ENCODE results near the gene KY. TPM values are rescaled to one million over a fixed set of nuclear protein-coding genes. Genes with fewer than 3 reads are reported as not detected.

KY gene
- total and polyA plus RNA-seq, 2 of the 8 experiments (the other 6 are each of a cell fraction or from before 2014, with no cell fraction given): not detected

GRCh38 chr3:134650431-134651346 is at the start of gene KY (continued):
- TF ChIP-seq EZH2 (IDR thresholded peaks at IDR 0.05; ENCODE audit: low read depth, low read length, severe bottlenecking) (peak; percentile 79), CHD7 (IDR thresholded peaks at IDR 0.05; ENCODE audit: insufficient replicate concordance, low read length) (no peak), CEBPB (IDR thresholded peaks at IDR 0.05; ENCODE audit: low read depth, low read length) (no peak), POLR2AphosphoS5 (IDR thresholded peaks at IDR 0.05; ENCODE audit: low read depth, low read length) (peak; percentile 72), MAFK (IDR thresholded peaks at IDR 0.05; ENCODE audit: low read depth, low read length) (peak; percentile 91), ATF3 (IDR thresholded peaks at IDR 0.05; ENCODE audit: insufficient read depth, low read depth, low read length) (no peak), HDAC2 (IDR thresholded peaks at IDR 0.05; ENCODE audit: borderline replicate concordance in 1 of 2, low read depth in 2 of 2, low read length in 2 of 2) (no peak), KDM5A (IDR thresholded peaks at IDR 0.05; ENCODE audit: low read length) (no peak), GTF2F1 (IDR thresholded peaks at IDR 0.05; ENCODE audit: borderline replicate concordance, low read depth, low read length) (no peak)

All from H1 (cell line).